ENCODE results near the gene SFTPB.
"Not testable (repeated sequence)": the region's sequence is repeated elsewhere in the genome, so short reads cannot be mapped to it uniquely, and the experiment has no call there.

The SFTPB gene

GRCh38 chr2:85668009-85668856, at the start of gene SFTPB:
Gene SFTPB (minus strand): TSS chr2:85668199. CDS start chr2:85668183, 16 bp downstream.
- DNase-seq = no peak

- DNase-seq = no peak
These were observed 49.5 kb upstream of the SFTPB start for GRCh38 chr2:85717308-85718008.

- DNase-seq = no peak
These were observed 48.4 kb upstream of the SFTPB start for GRCh38 chr2:85716346-85716914.

- no peak for DNase-seq
These were observed 46.8 kb upstream of the SFTPB start for GRCh38 chr2:85714841-85715240.

- DNase-seq = not testable (repeated sequence)
These were observed 46.4 kb upstream of the SFTPB start for GRCh38 chr2:85714421-85714820.

GRCh38 chr2:85713836-85714235, 45.8 kb upstream of the SFTPB start:
- DNase-seq = no peak

GRCh38 chr2:85712849-85713612, 45.0 kb upstream of the SFTPB start:
- no peak for DNase-seq

- DNase-seq = no peak
These were observed 44.3 kb upstream of the SFTPB start for GRCh38 chr2:85712336-85712735.

GRCh38 chr2:85711578-85712060, 43.6 kb upstream of the SFTPB start:
- no peak for DNase-seq

GRCh38 chr2:85710687-85711577, 42.9 kb upstream of the SFTPB start:
- no peak for DNase-seq

GRCh38 chr2:85709401-85709811, 41.4 kb upstream of the SFTPB start:
- DNase-seq = no peak

- no peak for DNase-seq
These were observed 40.6 kb upstream of the SFTPB start for GRCh38 chr2:85708641-85709040.

GRCh38 chr2:85707304-85707703, 39.3 kb upstream of the SFTPB start:
- peak; percentile 60 for DNase-seq

- DNase-seq = no peak
These were observed 38.7 kb upstream of the SFTPB start for GRCh38 chr2:85706599-85707296.

- no peak for DNase-seq
These were observed 38.1 kb upstream of the SFTPB start for GRCh38 chr2:85706063-85706462.

- DNase-seq = no peak
These were observed 37.7 kb upstream of the SFTPB start for GRCh38 chr2:85705680-85706039.

GRCh38 chr2:85704800-85705679, 37.0 kb upstream of the SFTPB start:
- DNase-seq = no peak

- no peak for DNase-seq
These were observed 36.0 kb upstream of the SFTPB start for GRCh38 chr2:85704038-85704437.

- DNase-seq = no peak
These were observed 35.3 kb upstream of the SFTPB start for GRCh38 chr2:85703329-85703728.

GRCh38 chr2:85702800-85703199, 34.8 kb upstream of the SFTPB start:
- no peak for DNase-seq

Data from NCI-H2081 treated with DMSO at 0.1 percent for 48 hours (cell line).